ENCODE data around the gene PROB1. TPM values are rescaled to one million over a fixed set of nuclear protein-coding genes. Genes with fewer than 3 reads are reported as not detected.

The PROB1 gene
- total and polyA plus RNA-seq, 9 of the 15 experiments (the other 6 are each of a cell fraction or from before 2014, with no cell fraction given) = 0.01 to 1.8 (median 0.47) TPM

DNA sequence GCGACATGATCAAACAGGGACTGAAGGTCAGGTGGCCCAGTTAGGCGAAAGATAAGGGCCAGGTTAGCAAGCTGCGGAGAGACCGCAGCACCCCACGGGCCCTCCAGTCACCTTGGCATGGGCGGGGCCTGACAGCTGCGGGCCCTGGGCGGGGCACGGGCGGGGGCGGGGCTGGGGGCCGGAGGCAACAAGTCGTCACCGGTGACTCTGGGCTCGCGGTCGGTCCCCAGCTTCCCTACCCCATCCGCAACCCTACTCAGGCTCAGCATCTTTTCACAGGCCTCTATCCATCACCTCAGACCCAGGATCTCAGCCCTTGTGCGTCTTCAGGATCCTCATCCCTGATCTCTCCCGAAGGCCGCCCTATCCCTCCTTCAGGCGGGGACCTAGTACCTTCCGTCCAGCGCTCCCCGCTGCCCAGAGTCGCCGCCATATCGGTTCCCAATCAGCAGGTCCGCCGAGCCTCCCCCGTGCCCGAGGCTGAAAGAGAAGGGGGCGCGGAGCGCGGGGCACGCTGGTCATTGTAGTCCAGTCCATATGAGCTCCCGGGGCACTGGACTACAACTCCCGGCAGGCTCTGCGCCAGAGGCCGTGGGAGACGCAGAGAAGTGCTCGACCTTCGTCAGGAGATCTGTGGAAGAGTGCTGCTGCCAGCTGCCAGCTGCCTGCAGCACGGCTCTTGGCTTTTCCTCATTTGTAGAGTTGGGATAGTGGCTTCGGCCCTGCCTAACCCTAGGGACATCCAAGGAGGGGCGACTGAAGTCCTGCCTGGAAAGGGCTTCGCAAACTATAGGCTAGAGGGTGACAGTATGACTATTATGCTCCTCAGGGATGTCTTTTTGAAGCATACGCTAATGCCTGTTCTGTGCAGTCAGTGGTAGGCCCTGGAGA lies 44.4 kb upstream of the PROB1 start, which contains the start of gene DNAJC18 (continued):
- TF ChIP-seq, protein P1, sequence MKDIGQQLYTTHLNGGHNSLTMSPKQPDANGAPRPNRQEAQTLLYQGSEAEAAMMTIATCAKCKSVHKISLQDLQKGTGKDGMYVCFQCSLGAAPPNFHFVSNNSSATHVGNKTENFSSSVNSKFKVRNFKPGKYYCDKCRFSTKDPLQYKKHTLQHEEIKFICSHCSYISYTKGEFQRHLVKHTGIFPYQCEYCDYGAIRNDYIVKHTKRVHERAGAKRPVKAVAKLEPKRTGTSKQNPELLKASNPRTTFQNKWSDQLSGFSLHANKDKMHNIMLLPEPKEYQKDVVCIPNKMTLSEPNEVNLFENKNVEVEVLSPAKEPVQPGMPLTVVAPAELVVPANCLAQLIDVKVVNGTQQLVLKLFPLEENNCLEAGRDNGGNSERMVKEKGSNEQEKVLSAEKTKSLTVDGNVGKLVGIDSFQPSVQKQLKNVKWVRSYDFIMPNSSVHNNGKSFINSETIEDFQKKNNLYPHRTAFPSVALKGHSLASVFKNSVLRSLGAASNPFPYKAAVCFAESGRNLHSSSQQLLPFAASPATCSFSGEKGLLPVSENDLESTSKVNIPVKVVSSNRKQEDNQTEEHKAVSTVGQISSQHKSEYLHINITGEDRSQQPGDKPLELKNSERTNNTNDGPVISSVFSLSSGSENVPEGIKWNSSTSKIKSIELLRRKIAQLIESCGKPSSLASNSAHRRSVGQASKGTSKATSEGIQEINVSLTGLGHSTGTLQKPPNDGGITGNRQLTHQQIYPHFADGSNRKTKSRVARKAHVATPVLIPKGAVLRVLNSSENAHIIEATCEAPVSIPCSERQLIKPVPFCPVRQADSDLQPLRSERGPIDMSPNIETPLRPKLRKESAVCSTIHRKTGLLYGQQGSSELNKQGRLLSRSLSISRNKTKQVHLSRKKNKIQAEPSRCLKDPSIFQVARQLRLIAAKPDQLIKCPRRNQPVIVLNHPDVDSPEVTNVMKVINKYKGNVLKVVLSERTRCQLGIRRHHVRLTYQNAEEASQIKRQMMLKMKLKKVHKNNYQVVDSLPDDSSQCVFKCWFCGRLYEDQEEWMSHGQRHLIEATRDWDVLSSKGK (CRISPR knock-in tag; IDR thresholded peaks at IDR 0.05) = no peak
- TF ChIP-seq, protein P2, sequence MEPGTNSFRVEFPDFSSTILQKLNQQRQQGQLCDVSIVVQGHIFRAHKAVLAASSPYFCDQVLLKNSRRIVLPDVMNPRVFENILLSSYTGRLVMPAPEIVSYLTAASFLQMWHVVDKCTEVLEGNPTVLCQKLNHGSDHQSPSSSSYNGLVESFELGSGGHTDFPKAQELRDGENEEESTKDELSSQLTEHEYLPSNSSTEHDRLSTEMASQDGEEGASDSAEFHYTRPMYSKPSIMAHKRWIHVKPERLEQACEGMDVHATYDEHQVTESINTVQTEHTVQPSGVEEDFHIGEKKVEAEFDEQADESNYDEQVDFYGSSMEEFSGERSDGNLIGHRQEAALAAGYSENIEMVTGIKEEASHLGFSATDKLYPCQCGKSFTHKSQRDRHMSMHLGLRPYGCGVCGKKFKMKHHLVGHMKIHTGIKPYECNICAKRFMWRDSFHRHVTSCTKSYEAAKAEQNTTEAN (CRISPR knock-in tag; IDR thresholded peaks at IDR 0.05) = no peak
- no peak for TF ChIP-seq ZC3H11A (IDR thresholded peaks at IDR 0.05; ENCODE audit: low read depth, low read length)
- no peak for TF ChIP-seq TBL1XR1 (IDR thresholded peaks at IDR 0.05; ENCODE audit: low read length in 2 of 2)
- no peak; the same call in none of the 2 replicates for TF ChIP-seq L3MBTL2 (IDR thresholded peaks at IDR 0.05)
- no peak for TF ChIP-seq RAD21 (CRISPR knock-in tag; conservative IDR thresholded peaks at IDR 0.05 in 1 of 2, IDR thresholded peaks at IDR 0.05 in 1 of 2)
- TF ChIP-seq, protein P3, sequence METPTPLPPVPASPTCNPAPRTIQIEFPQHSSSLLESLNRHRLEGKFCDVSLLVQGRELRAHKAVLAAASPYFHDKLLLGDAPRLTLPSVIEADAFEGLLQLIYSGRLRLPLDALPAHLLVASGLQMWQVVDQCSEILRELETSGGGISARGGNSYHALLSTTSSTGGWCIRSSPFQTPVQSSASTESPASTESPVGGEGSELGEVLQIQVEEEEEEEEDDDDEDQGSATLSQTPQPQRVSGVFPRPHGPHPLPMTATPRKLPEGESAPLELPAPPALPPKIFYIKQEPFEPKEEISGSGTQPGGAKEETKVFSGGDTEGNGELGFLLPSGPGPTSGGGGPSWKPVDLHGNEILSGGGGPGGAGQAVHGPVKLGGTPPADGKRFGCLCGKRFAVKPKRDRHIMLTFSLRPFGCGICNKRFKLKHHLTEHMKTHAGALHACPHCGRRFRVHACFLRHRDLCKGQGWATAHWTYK (CRISPR knock-in tag; IDR thresholded peaks at IDR 0.05) = no peak
- no peak for TF ChIP-seq TRIM28 (IDR thresholded peaks at IDR 0.05)
- TF ChIP-seq ZZZ3 (IDR thresholded peaks at IDR 0.05) = no peak
- TF ChIP-seq, protein P4, sequence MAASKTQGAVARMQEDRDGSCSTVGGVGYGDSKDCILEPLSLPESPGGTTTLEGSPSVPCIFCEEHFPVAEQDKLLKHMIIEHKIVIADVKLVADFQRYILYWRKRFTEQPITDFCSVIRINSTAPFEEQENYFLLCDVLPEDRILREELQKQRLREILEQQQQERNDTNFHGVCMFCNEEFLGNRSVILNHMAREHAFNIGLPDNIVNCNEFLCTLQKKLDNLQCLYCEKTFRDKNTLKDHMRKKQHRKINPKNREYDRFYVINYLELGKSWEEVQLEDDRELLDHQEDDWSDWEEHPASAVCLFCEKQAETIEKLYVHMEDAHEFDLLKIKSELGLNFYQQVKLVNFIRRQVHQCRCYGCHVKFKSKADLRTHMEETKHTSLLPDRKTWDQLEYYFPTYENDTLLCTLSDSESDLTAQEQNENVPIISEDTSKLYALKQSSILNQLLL (CRISPR knock-in tag; IDR thresholded peaks at IDR 0.05; ENCODE audit: borderline replicate concordance) = no peak
- TF ChIP-seq CREM (IDR thresholded peaks at IDR 0.05; ENCODE audit: low read depth) = peak; percentile 62; the same call in 1 of the 2 replicates
- TF ChIP-seq CCNT2 (IDR thresholded peaks at IDR 0.05; ENCODE audit: borderline replicate concordance, extremely low read depth, insufficient read length, low read depth, low read length) = no peak
- TF ChIP-seq, protein P5, sequence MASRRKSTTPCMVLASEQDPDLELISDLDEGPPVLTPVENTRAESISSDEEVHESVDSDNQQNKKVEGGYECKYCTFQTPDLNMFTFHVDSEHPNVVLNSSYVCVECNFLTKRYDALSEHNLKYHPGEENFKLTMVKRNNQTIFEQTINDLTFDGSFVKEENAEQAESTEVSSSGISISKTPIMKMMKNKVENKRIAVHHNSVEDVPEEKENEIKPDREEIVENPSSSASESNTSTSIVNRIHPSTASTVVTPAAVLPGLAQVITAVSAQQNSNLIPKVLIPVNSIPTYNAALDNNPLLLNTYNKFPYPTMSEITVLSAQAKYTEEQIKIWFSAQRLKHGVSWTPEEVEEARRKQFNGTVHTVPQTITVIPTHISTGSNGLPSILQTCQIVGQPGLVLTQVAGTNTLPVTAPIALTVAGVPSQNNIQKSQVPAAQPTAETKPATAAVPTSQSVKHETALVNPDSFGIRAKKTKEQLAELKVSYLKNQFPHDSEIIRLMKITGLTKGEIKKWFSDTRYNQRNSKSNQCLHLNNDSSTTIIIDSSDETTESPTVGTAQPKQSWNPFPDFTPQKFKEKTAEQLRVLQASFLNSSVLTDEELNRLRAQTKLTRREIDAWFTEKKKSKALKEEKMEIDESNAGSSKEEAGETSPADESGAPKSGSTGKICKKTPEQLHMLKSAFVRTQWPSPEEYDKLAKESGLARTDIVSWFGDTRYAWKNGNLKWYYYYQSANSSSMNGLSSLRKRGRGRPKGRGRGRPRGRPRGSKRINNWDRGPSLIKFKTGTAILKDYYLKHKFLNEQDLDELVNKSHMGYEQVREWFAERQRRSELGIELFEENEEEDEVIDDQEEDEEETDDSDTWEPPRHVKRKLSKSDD (conservative IDR thresholded peaks at IDR 0.05; ENCODE audit: low read length) = no peak
- no peak for TF ChIP-seq RFX1 (IDR thresholded peaks at IDR 0.05)
- no peak for TF ChIP-seq BMI1 (IDR thresholded peaks at IDR 0.05; ENCODE audit: low read length)
- no peak for TF ChIP-seq ZNF584 (CRISPR knock-in tag; IDR thresholded peaks at IDR 0.05; ENCODE audit: low read depth)
- TF ChIP-seq GATAD2A (IDR thresholded peaks at IDR 0.05) = no peak; the same call in 1 of the 2 replicates
